Activated CD4-positive, CD25-positive, alpha-beta regulatory T cell treated with anti-CD3 and anti-CD28 coated beads, Interleukin-2, amount 50 U/mL, for 16 hours (primary cell): ENCODE measurements around the gene OR52N2.

Experiments used
- DNase-seq: peaks from one replicate; pipeline ENCODE4 v3.0.0-alpha.2; 2020; ENCODE audit warnings: low read depth, low spot score

The OR52N2 gene

GRCh38 chr11:5808500-5809121, at the start of gene OR52N2:
OR52N2 (plus strand) TSS chr11:5808924; CDS start chr11:5820336, 11,412 bp downstream.
- DNase-seq: peak; percentile 42

- no peak for DNase-seq
These were observed 41.7 kb upstream of the OR52N2 start for GRCh38 chr11:5767056-5767455.

GRCh38 chr11:5783255-5783654, 25.5 kb upstream of the OR52N2 start, which contains the start of gene OR52N5:
OR52N5 (minus strand) TSS chr11:5783355; CDS start chr11:5778634, 4,721 bp downstream.
- DNase-seq: no peak

GRCh38 chr11:5791165-5791564, 17.6 kb upstream of the OR52N2 start, which contains the start of gene OR52N1:
OR52N1 (minus strand) TSS chr11:5791265; CDS start chr11:5788816, 2,449 bp downstream.
- no peak for DNase-seq

- no peak for DNase-seq
These were observed 12.2 kb upstream of the OR52N2 start for GRCh38 chr11:5796541-5796940.

GRCh38 chr11:5803982-5804381, 4.7 kb upstream of the OR52N2 start:
- no peak for DNase-seq

GRCh38 chr11:5807580-5807979, 1.1 kb upstream of the OR52N2 start:
- no peak for DNase-seq

- DNase-seq: no peak
These were observed 397 bp downstream of the OR52N2 start for GRCh38 chr11:5809122-5809519.

- no peak for DNase-seq
These were observed 1.4 kb downstream of the OR52N2 start for GRCh38 chr11:5809905-5810795.

GRCh38 chr11:5815534-5815933, 6.8 kb downstream of the OR52N2 start:
- DNase-seq: no peak

- DNase-seq: no peak
These were observed 9.6 kb downstream of the OR52N2 start for GRCh38 chr11:5818245-5818886.

- no peak for DNase-seq
These were observed 22.6 kb downstream of the OR52N2 start for GRCh38 chr11:5831196-5831829.

- DNase-seq: no peak
These were observed 24.7 kb downstream of the OR52N2 start for GRCh38 chr11:5833446-5833845.

- DNase-seq: no peak
These were observed 29.0 kb downstream of the OR52N2 start for GRCh38 chr11:5837695-5838094.

GRCh38 chr11:5841797-5842196, 33.1 kb downstream of the OR52N2 start, which contains the start of gene OR52E6:
OR52E6 (minus strand) TSS chr11:5841897; CDS start chr11:5841897, 0 bp downstream.
- no peak for DNase-seq

GRCh38 chr11:5846701-5847100, 38.0 kb downstream of the OR52N2 start:
- no peak for DNase-seq

GRCh38 chr11:5847711-5848110, 39.0 kb downstream of the OR52N2 start:
- DNase-seq: no peak

GRCh38 chr11:5851002-5851401, 42.3 kb downstream of the OR52N2 start:
- DNase-seq: no peak

- no peak for DNase-seq
These were observed 48.9 kb downstream of the OR52N2 start, which contains the start of gene OR52E8 for GRCh38 chr11:5857590-5857989. OR52E8 (minus strand) TSS chr11:5857690; CDS start chr11:5857690, 0 bp downstream.

GRCh38 chr11:5865826-5866225, 57.1 kb downstream of the OR52N2 start:
- no peak for DNase-seq
